ENCODE measurements around the gene SDSL.

SDSL gene

GRCh38 chr12:113468365-113469223 lies 46.4 kb downstream of the SDSL start:
- peak overlapping the region; percentile 62 for H3K4me3 ChIP-seq (ENCODE audit: low read depth, low read length)
- no peaks in the 10 kb centered on the region for H3K9me3 ChIP-seq (ENCODE audit: control insufficient read depth, insufficient read depth, low read length)
- peaks cover 99% of the 10 kb centered on the region for H3K27me3 ChIP-seq (ENCODE audit: control insufficient read depth, insufficient read depth, low read length)
- no peak overlapping the region for H3K9ac ChIP-seq (ENCODE audit: low read depth, low read length)
- peaks cover 18% of the 10 kb centered on the region for H3K4me1 ChIP-seq (ENCODE audit: control insufficient read depth, insufficient read depth, low read length)
- H3K36me3 ChIP-seq (ENCODE audit: control insufficient read depth, insufficient read depth, low read length): peaks cover 2% of the 10 kb centered on the region

- Histone ChIP-seq H3K27me3 (ENCODE audit: control insufficient read depth, insufficient read depth, low read length) (peaks cover 99% of the 10 kb centered on the region), H3K9ac (ENCODE audit: low read depth, low read length) (no peak overlapping the region), H3K4me1 (ENCODE audit: control insufficient read depth, insufficient read depth, low read length) (peaks cover 18% of the 10 kb centered on the region), H3K9me3 (ENCODE audit: control insufficient read depth, insufficient read depth, low read length) (no peaks in the 10 kb centered on the region), H3K4me3 (ENCODE audit: low read depth, low read length) (peak overlapping the region; percentile 62), H3K36me3 (ENCODE audit: control insufficient read depth, insufficient read depth, low read length) (peaks cover 2% of the 10 kb centered on the region)
Observed at GRCh38 chr12:113469224-113469948, 47.2 kb downstream of the SDSL start.

GRCh38 chr12:113469949-113470743 lies 48.0 kb downstream of the SDSL start:
- peak overlapping the region; percentile 65 for H3K4me3 ChIP-seq (ENCODE audit: low read depth, low read length)
- no peaks in the 10 kb centered on the region for H3K9me3 ChIP-seq (ENCODE audit: control insufficient read depth, insufficient read depth, low read length)
- peaks cover 16% of the 10 kb centered on the region for H3K4me1 ChIP-seq (ENCODE audit: control insufficient read depth, insufficient read depth, low read length)
- peaks cover 99% of the 10 kb centered on the region for H3K27me3 ChIP-seq (ENCODE audit: control insufficient read depth, insufficient read depth, low read length)
- H3K36me3 ChIP-seq (ENCODE audit: control insufficient read depth, insufficient read depth, low read length): peaks cover 2% of the 10 kb centered on the region
- no peak overlapping the region for H3K9ac ChIP-seq (ENCODE audit: low read depth, low read length)

- Histone ChIP-seq H3K9me3 (ENCODE audit: control insufficient read depth, insufficient read depth, low read length) (no peaks in the 10 kb centered on the region), H3K36me3 (ENCODE audit: control insufficient read depth, insufficient read depth, low read length) (peaks cover 2% of the 10 kb centered on the region), H3K9ac (ENCODE audit: low read depth, low read length) (no peak overlapping the region), H3K4me1 (ENCODE audit: control insufficient read depth, insufficient read depth, low read length) (peaks cover 16% of the 10 kb centered on the region), H3K4me3 (ENCODE audit: low read depth, low read length) (peak overlapping the region; percentile 65), H3K27me3 (ENCODE audit: control insufficient read depth, insufficient read depth, low read length) (peaks cover 97% of the 10 kb centered on the region)
Observed at GRCh38 chr12:113470871-113471618, 48.9 kb downstream of the SDSL start.

GRCh38 chr12:113471619-113472171 lies 49.5 kb downstream of the SDSL start, which contains the start of gene LHX5:
LHX5 (minus strand) TSS chr12:113471871; CDS start chr12:113471498, 373 bp downstream.
- Histone ChIP-seq H3K9ac (ENCODE audit: low read depth, low read length) (no peak within 1 kb of the TSS), H3K4me1 (ENCODE audit: control insufficient read depth, insufficient read depth, low read length) (peaks cover 15% of the 10 kb centered on the region)

GRCh38 chr12:113472191-113473121 lies 50.3 kb downstream of the SDSL start:
- Histone ChIP-seq H3K9ac (ENCODE audit: low read depth, low read length) (no peak overlapping the region), H3K4me1 (ENCODE audit: control insufficient read depth, insufficient read depth, low read length) (peaks cover 12% of the 10 kb centered on the region)

More at GRCh38 chr12:113471619-113472171, 49.5 kb downstream of the SDSL start, which contains the start of gene LHX5:
- no peaks in the 10 kb centered on the region for H3K9me3 ChIP-seq (ENCODE audit: control insufficient read depth, insufficient read depth, low read length)
- H3K4me3 ChIP-seq (ENCODE audit: low read depth, low read length): peak within 1 kb of the TSS; percentile 65
- peaks cover 96% of the 10 kb centered on the region for H3K27me3 ChIP-seq (ENCODE audit: control insufficient read depth, insufficient read depth, low read length)
- no peaks in the 10 kb centered on the region for H3K36me3 ChIP-seq (ENCODE audit: control insufficient read depth, insufficient read depth, low read length)

GRCh38 chr12:113473400-113473799 lies 51.2 kb downstream of the SDSL start:
- Histone ChIP-seq H3K36me3 (ENCODE audit: control insufficient read depth, insufficient read depth, low read length) (no peaks in the 10 kb centered on the region), H3K4me3 (ENCODE audit: low read depth, low read length) (peak overlapping the region; percentile 65), H3K27me3 (ENCODE audit: control insufficient read depth, insufficient read depth, low read length) (peaks cover 93% of the 10 kb centered on the region), H3K4me1 (ENCODE audit: control insufficient read depth, insufficient read depth, low read length) (peaks cover 15% of the 10 kb centered on the region), H3K9ac (ENCODE audit: low read depth, low read length) (no peak overlapping the region), H3K9me3 (ENCODE audit: control insufficient read depth, insufficient read depth, low read length) (no peaks in the 10 kb centered on the region)

More at GRCh38 chr12:113472191-113473121, 50.3 kb downstream of the SDSL start:
- Histone ChIP-seq H3K9me3 (ENCODE audit: control insufficient read depth, insufficient read depth, low read length) (no peaks in the 10 kb centered on the region), H3K36me3 (ENCODE audit: control insufficient read depth, insufficient read depth, low read length) (no peaks in the 10 kb centered on the region), H3K4me3 (ENCODE audit: low read depth, low read length) (peak overlapping the region; percentile 65), H3K27me3 (ENCODE audit: control insufficient read depth, insufficient read depth, low read length) (peaks cover 93% of the 10 kb centered on the region)

GRCh38 chr12:113473942-113474341 lies 51.8 kb downstream of the SDSL start:
- H3K4me3 ChIP-seq (ENCODE audit: low read depth, low read length): peak overlapping the region; percentile 65
- H3K9me3 ChIP-seq (ENCODE audit: control insufficient read depth, insufficient read depth, low read length): no peaks in the 10 kb centered on the region
- peaks cover 92% of the 10 kb centered on the region for H3K27me3 ChIP-seq (ENCODE audit: control insufficient read depth, insufficient read depth, low read length)
- H3K9ac ChIP-seq (ENCODE audit: low read depth, low read length): no peak overlapping the region
- H3K4me1 ChIP-seq (ENCODE audit: control insufficient read depth, insufficient read depth, low read length): peaks cover 15% of the 10 kb centered on the region
- no peaks in the 10 kb centered on the region for H3K36me3 ChIP-seq (ENCODE audit: control insufficient read depth, insufficient read depth, low read length)

GRCh38 chr12:113474635-113475436 lies 52.7 kb downstream of the SDSL start:
- H3K36me3 ChIP-seq (ENCODE audit: control insufficient read depth, insufficient read depth, low read length): no peaks in the 10 kb centered on the region
- peaks cover 18% of the 10 kb centered on the region for H3K4me1 ChIP-seq (ENCODE audit: control insufficient read depth, insufficient read depth, low read length)
- no peaks in the 10 kb centered on the region for H3K9me3 ChIP-seq (ENCODE audit: control insufficient read depth, insufficient read depth, low read length)
- peaks cover 92% of the 10 kb centered on the region for H3K27me3 ChIP-seq (ENCODE audit: control insufficient read depth, insufficient read depth, low read length)
- H3K9ac ChIP-seq (ENCODE audit: low read depth, low read length): no peak overlapping the region
- peak overlapping the region; percentile 32 for H3K4me3 ChIP-seq (ENCODE audit: low read depth, low read length)
